Retinal pigment epithelial cell (primary cell): ENCODE data around the gene HOXD4.

ENCODE experiments used
- DNase-seq: peaks from one replicate; pipeline ENCODE4 v3.0.0-alpha.2; 2010; ENCODE audit warnings: low read depth
- H3K4me3 ChIP-seq: 2 replicates; pipeline ENCODE4 v1.5.1; 2011; ENCODE audit warnings: mild to moderate bottlenecking, low read length, control low read depth, moderate library complexity
- TF ChIP-seq, protein P1 (sequence below): conservative IDR thresholded peaks from 2 replicates; pipeline ENCODE4 v1.5.1; 2011; ENCODE audit warnings: low read depth, low read length, control low read depth, inconsistent platforms

The HOXD4 gene

DNA sequence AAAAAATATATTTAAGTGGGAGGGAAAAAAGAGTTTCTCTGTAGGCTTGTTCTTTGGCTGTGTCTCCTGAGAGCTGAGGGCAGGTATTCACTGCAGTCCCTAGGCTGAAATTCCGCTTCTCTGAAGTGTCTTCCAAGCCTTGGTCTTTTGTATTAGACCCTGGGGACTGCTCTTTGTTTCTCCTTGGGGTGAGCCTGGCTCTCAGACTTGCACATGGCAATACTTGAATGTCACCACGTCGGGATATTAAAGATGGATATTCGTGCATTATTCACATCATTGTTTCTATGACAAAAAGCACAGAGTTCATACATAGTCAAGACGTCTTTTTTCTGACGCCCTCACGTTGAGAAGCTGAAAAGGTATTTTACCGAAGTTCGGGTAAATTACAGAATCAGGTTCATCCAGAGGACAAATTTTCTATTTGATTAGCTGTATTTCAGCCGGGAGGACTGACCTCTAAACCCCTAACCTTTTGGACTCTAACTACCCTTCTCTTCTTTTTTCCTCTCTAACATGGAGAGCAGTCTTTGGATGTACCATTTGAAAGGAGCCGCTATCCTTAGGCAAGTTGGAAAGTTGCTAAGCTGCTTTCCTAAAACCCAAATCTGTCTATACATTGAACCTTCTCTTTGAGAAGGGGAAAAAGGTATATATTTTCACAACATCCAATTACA lies 3.4 kb downstream of the HOXD4 start:
- no peak overlapping the region for H3K4me3 ChIP-seq
- DNase-seq, result no peak
- TF ChIP-seq, protein P1, sequence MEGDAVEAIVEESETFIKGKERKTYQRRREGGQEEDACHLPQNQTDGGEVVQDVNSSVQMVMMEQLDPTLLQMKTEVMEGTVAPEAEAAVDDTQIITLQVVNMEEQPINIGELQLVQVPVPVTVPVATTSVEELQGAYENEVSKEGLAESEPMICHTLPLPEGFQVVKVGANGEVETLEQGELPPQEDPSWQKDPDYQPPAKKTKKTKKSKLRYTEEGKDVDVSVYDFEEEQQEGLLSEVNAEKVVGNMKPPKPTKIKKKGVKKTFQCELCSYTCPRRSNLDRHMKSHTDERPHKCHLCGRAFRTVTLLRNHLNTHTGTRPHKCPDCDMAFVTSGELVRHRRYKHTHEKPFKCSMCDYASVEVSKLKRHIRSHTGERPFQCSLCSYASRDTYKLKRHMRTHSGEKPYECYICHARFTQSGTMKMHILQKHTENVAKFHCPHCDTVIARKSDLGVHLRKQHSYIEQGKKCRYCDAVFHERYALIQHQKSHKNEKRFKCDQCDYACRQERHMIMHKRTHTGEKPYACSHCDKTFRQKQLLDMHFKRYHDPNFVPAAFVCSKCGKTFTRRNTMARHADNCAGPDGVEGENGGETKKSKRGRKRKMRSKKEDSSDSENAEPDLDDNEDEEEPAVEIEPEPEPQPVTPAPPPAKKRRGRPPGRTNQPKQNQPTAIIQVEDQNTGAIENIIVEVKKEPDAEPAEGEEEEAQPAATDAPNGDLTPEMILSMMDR, result no peak

DNA sequence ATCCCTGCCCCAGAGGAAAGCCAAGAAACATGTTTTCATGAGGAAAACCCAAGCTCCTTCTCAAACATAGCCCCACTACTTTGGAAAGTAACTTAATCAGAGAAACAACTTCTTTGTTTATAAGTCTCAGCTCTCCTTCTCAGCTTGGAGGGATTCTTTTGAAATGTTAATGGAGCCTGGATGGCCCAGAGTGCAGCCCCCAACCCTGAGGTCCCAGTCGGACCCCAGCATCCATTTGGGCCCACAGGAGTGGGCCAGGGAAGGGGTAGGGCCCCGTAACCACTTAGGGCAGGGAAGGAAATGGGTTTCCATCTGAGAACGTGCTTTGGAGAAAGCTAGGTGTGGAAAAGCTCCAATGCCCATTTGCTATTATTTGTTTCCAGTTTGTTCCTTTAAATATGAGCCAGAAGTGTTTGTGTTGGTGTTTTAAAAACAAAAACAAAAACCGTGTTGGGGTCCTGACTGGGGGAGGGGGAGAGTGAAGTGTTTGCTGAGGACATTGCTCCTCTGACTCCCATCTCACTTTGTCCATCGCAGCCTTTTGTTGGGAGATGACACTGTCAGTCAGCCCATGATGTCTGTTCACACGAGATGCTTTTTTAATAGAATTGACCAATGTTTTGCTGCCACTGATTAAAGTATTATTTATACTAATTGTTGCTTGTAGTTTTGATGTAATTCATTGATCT lies 4.2 kb downstream of the HOXD4 start:
- DNase-seq, result no peak
- TF ChIP-seq, protein P1, result no peak
- no peak overlapping the region for H3K4me3 ChIP-seq

DNA sequence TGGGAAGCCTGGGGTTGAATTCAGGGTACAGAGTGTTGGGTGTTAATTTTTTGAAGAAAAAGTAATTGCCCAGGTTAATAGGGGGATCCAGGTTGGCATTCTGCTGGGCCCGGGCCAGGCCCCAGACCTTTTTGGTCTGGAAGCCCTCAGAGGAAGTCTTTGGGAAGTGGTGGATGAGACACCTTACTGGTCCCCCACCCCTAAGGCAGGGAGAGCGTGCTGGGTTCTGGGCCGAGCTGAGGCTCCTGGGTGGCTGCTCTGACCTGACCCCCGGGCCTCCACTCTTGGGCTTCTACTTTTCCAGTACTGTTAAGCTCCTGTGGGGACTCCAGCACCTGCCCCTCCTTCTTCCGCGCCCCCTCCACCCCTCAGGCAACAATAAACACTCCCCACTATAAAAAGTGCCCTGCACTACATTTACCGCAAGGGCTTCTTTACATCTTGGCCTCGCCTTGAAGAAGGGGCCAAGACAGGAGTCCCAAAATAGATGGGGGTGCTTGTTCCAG lies 5.0 kb downstream of the HOXD4 start:
- TF ChIP-seq, protein P1, result no peak
- DNase-seq, result no peak
- no peak overlapping the region for H3K4me3 ChIP-seq

DNA sequence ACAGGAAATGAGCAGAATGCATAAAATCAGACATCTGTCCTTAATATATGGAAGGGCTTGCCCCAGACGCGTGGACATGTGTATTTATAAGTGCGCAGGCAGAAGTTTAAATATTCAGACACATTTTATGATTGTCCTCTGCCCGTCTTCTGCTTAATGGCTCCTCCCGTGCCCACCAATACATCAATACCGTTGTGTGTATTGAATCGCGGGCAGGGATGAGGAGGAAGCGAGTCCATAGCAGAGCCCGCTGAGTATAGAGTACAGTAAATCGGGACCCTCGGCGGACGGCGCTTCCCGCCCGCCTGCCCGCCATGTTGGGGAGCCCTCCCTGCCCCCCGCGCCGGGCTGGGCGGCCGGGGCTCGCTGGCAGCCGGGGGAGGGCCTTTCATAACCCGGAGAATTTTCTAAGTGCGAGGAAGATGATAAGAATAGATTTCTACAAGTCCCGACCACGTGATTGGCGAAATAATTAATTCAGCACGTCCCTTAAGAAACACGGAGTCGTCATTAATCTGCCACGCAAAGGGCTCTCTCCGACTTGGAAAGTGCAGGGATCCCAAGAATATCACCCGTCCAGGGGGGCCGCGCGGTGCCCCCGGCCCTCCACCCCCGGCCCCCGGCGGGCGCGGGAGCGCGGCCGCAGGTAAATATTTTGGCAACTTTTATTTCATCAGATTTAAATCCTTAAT lies 5.6 kb downstream of the HOXD4 start, which contains the start of gene HOXD3:
Gene HOXD3 (plus strand): TSS at position 501 of the 692 bp plus-strand sequence. CDS start 11,808 bp downstream, outside the sequence.
- DNase-seq, result no peak
- TF ChIP-seq, protein P1, result no peak
- H3K4me3 ChIP-seq, result no peak within 1 kb of the TSS

DNA sequence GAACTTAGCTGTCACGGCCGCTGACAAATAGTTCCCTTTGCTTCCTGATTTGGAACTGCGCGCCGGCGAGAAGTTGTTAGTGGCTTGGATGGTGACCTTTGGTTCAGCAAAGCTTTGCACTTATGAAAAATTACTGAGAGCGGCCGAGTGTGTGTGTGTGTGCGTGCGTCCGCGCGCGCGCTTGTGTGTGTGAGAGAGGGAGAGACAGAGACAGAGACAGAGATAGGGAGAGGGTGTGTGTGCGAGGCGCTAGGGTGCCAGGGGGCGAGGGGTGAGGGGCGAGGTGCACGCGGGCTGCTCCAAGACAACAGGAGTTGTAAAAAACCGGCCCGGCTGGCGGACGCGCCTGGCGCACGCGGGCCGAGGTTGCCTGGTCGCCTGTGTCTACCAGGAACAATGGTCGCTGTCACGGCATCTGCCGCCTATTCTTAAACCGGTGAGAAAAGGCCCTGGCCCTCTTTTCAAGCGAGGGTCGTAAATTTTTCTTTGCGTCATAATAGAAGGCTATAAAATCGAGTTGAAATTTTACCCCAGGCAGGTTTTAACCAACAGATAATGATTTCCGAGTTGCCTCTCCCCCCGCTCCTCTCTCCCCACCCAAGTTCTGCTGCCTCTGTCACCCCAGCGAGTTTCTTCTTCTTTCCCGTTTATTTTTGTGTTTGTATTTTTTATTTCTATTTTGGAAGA lies 6.3 kb downstream of the HOXD4 start:
- DNase-seq, result no peak
- H3K4me3 ChIP-seq, result no peak overlapping the region

DNA sequence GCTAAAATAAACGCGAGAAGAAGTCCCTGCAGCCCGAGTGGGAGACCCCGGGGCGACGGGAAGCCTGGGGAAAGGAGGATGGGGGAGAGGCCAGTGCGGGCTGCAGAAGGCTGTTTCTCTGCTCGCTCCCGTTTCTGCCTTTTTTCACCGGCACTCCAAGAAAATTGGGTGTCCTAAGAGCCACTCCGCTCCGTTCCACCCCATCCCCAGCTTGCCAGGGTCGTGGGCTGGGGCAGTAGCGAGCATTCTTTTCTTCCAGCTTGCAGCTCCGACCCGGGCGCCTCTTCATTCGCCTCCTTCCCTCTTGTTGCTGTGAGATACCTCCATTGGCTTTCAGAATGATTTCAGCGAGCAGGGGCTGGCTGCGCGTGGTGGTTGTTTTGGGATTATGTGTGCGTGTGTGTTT lies 6.8 kb downstream of the HOXD4 start:
- DNase-seq, result no peak
- no peak overlapping the region for H3K4me3 ChIP-seq
- TF ChIP-seq, protein P1, result no peak

More for the DNA sequence above, 6.3 kb downstream of the HOXD4 start:
- TF ChIP-seq, protein P1, result no peak
